Caki2 (cell line): ENCODE measurements around the gene KNSTRN. TPM values are rescaled to one million over a fixed set of nuclear protein-coding genes. Genes with fewer than 3 reads are reported as not detected.
A peak's percentile ranks its signal among the peaks of the same experiment; 100 is the strongest.

Experiments used
- DNase-seq: peaks from one replicate; pipeline ENCODE4 v3.0.0-alpha.2; 2015; ENCODE audit warnings: low read depth
- in situ Hi-C: cut with HindIII; loops from 2 replicates; pipeline ENCODE4 v1.10.0; 2016; ENCODE audit warnings: low sequenced_read_pairs, low pct_unique_long_range_greater_than_20kb, mixed read lengths
- total RNA-seq: library from RNA; depleted of rRNA; stranded (reverse); fragments of >200 nt; shearing (Covaris generic); gene quantifications from 2 replicates; pipeline ENCODE4 v1.2.3, GENCODE V29; 2014; ENCODE audit warnings: low replicate concordance

KNSTRN gene
- total RNA-seq, 1 experiment from 2014 or later = 65.1 TPM

- DNase-seq = no peak
- in situ Hi-C loops = no loop called here
These were observed 37.8 kb upstream of the KNSTRN start for GRCh38 chr15:40344631-40345120.

GRCh38 chr15:40345225-40345866 lies 37.2 kb upstream of the KNSTRN start:
- in situ Hi-C loops = no loop called here
- DNase-seq = no peak

GRCh38 chr15:40345867-40346578 lies 36.5 kb upstream of the KNSTRN start:
- in situ Hi-C loops = no loop called here
- DNase-seq = no peak

GRCh38 chr15:40346579-40347558 lies 35.7 kb upstream of the KNSTRN start:
- DNase-seq = no peak
- in situ Hi-C loops = no loop called here

GRCh38 chr15:40347559-40348473 lies 34.7 kb upstream of the KNSTRN start:
- in situ Hi-C loops = no loop called here
- DNase-seq = no peak

- in situ Hi-C loops = no loop called here
- DNase-seq = no peak
These were observed 34.0 kb upstream of the KNSTRN start for GRCh38 chr15:40348474-40348870.

GRCh38 chr15:40349163-40349562 lies 33.4 kb upstream of the KNSTRN start:
- DNase-seq = no peak
- in situ Hi-C loops = no loop called here

GRCh38 chr15:40352281-40352901 lies 30.1 kb upstream of the KNSTRN start:
- in situ Hi-C loops = no loop called here
- DNase-seq = no peak

GRCh38 chr15:40353697-40354096 lies 28.8 kb upstream of the KNSTRN start:
- in situ Hi-C loops = no loop called here
- no peak for DNase-seq

- in situ Hi-C loops = no loop called here
- DNase-seq = no peak
These were observed 27.9 kb upstream of the KNSTRN start for GRCh38 chr15:40354408-40355171.

GRCh38 chr15:40355976-40356585 lies 26.4 kb upstream of the KNSTRN start:
- in situ Hi-C loops = no loop called here

GRCh38 chr15:40357246-40357645 lies 25.3 kb upstream of the KNSTRN start:
- in situ Hi-C loops = no loop called here
- no peak for DNase-seq

More at GRCh38 chr15:40355976-40356585, 26.4 kb upstream of the KNSTRN start:
- DNase-seq = no peak

- in situ Hi-C loops = no loop called here
- peak; percentile 76 for DNase-seq
These were observed 24.6 kb upstream of the KNSTRN start, which contains the start of gene DISP2 for GRCh38 chr15:40357723-40358470. TSS of gene DISP2 (plus strand) at chr15:40358219. CDS start at chr15:40358322, 103 bp downstream.

GRCh38 chr15:40358471-40359353 lies 23.8 kb upstream of the KNSTRN start:
- in situ Hi-C loops = no loop called here
- DNase-seq = no peak

GRCh38 chr15:40360015-40360414 lies 22.5 kb upstream of the KNSTRN start:
- no peak for DNase-seq
- in situ Hi-C loops = no loop called here
